MM.1S (cell line): ENCODE results near the gene GMIP.

Experiments
- DNase-seq: peaks from one replicate; pipeline ENCODE4 v3.0.0-alpha.2; 2015
- H2AFZ ChIP-seq: fragments of 300-600 bp; sonication (generic); 2 replicates; pipeline ENCODE4 v1.6.0; 2016; ENCODE audit warnings: antibody characterized with exemption, low read length
- H3F3A ChIP-seq: fragments of 300-600 bp; sonication (generic); 2 replicates; pipeline ENCODE4 v1.6.1; 2016; ENCODE audit warnings: mild to moderate bottlenecking, antibody characterized with exemption, low read length, moderate library complexity, mixed read lengths; ENCODE audit not compliant: insufficient read depth
- H3K27ac ChIP-seq: fragments of 300-600 bp; sonication (generic); 2 replicates; pipeline ENCODE4 v1.5.1; 2016; ENCODE audit warnings: mild to moderate bottlenecking, low read length
- H3K27me3 ChIP-seq: fragments of 300-600 bp; sonication (generic); replicated peaks from 2 replicates; pipeline ENCODE4 v1.6.0; 2016; ENCODE audit warnings: low read length; ENCODE audit not compliant: insufficient read depth
- H3K36me3 ChIP-seq: fragments of 300-600 bp; sonication (generic); replicated peaks from 2 replicates; pipeline ENCODE4 v1.6.1; 2016; ENCODE audit warnings: mild to moderate bottlenecking, low read length, mixed read lengths; ENCODE audit not compliant: insufficient read depth
- H3K4me1 ChIP-seq: fragments of 300-600 bp; sonication (generic); 2 replicates; pipeline ENCODE4 v1.6.1; 2016; ENCODE audit warnings: low read length, mixed read lengths
- H3K4me2 ChIP-seq: fragments of 300-600 bp; sonication (generic); 2 replicates; pipeline ENCODE4 v1.6.0; 2016; ENCODE audit warnings: low read depth, low read length
- H3K4me3 ChIP-seq: fragments of 300-600 bp; sonication (generic); 2 replicates; pipeline ENCODE4 v1.5.1; 2016; ENCODE audit warnings: low read length, mixed read lengths
- H3K79me2 ChIP-seq: fragments of 300-600 bp; sonication (generic); 2 replicates; pipeline ENCODE4 v1.6.1; 2016; ENCODE audit warnings: mixed run types, low read length, mixed read lengths
- H3K9ac ChIP-seq: fragments of 300-600 bp; sonication (generic); 2 replicates; pipeline ENCODE4 v1.6.1; 2016; ENCODE audit warnings: low read length, mixed read lengths
- H3K9me2 ChIP-seq: fragments of 300-600 bp; sonication (generic); replicated peaks from 2 replicates; pipeline ENCODE4 v1.6.1; 2016; ENCODE audit warnings: mild to moderate bottlenecking, low read length, mixed read lengths; ENCODE audit not compliant: insufficient read depth
- H3K9me3 ChIP-seq: fragments of 300-600 bp; sonication (generic); replicated peaks from 2 replicates; pipeline ENCODE4 v1.6.1; 2016; ENCODE audit warnings: mild to moderate bottlenecking, low read length, mixed read lengths; ENCODE audit not compliant: insufficient read depth
- H4K20me1 ChIP-seq: fragments of 300-600 bp; sonication (generic); 2 replicates; pipeline ENCODE4 v1.6.1; 2016; ENCODE audit warnings: mild to moderate bottlenecking, low read length, moderate library complexity, mixed read lengths; ENCODE audit not compliant: insufficient read depth
- EZH2 ChIP-seq: fragments of 300-600 bp; sonication (generic); optimal IDR thresholded peaks from 2 replicates; pipeline ENCODE3; 2017; ENCODE audit warnings: low read depth, mild to moderate bottlenecking, antibody characterized with exemption, low read length, mixed read lengths
- EZH2phosphoT487 ChIP-seq: fragments of 300-600 bp; sonication (generic); IDR thresholded peaks from 2 replicates; pipeline ENCODE4 v1.6.1; 2018; ENCODE audit warnings: antibody characterized with exemption, low read length
- TF ChIP-seq, protein P1 (sequence below): fragments of 300-600 bp; sonication (generic); IDR thresholded peaks from 2 replicates; pipeline ENCODE4 v1.5.1; 2016; ENCODE audit warnings: antibody characterized with exemption, low read length, mixed read lengths

GMIP gene

DNA sequence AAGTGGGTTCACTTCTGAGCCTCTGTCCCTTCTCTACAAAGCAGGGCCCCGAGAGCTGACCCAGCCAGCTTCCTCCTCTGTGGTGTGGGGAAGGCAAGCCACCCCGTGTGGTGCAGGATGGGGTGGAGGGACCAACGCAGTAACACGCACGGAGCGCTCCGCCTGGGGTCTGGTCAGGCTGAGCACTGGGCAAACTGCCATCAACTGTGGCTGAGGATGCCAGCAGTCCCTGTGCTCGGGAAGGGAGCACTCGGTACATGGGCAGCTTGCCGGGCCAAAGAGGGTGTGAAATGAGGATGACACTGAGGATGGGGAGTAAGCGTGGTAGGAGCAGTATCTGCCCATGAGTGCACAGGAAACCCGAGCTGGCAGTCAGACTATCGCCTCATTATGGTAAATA lies 7.6 kb upstream of the GMIP start:
- Histone ChIP-seq H3K4me3 (no peak overlapping the region), H3K36me3 (no peaks in the 10 kb centered on the region; the same call in 1 of the 2 replicates)

DNA sequence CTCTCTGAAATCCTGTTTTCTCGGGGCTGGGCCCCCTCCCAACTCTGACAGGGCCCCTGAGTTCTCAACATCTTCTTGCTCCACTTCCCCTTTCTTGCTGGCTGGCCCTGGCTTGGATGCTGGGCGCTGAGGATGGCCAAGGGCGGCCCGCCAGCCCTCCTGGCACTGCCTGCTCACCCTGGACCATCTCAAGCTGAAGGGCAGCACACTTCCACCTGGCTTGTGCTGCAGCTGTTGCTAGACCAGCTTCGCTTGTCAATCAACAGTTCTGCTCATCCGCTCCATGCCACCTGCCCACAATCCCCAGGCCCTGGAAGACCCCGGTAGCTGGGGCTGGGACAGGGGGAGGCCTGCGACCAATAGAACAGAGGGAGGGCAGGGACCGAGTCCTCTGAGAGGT lies 6.9 kb upstream of the GMIP start:
- DNase-seq = no peak
- Histone ChIP-seq H4K20me1 (no peaks in the 10 kb centered on the region), H3K9me3 (no peaks in the 10 kb centered on the region), H3K9ac (no peak overlapping the region), H3F3A (no peaks in the 10 kb centered on the region), H3K27me3 (no peaks in the 10 kb centered on the region), H3K4me3 (no peak overlapping the region), H2AFZ (no peak overlapping the region), H3K9me2 (no peaks in the 10 kb centered on the region), H3K27ac (no peak overlapping the region), H3K4me2 (no peak overlapping the region), H3K79me2 (no peaks in the 10 kb centered on the region), H3K4me1 (no peaks in the 10 kb centered on the region), H3K36me3 (no peaks in the 10 kb centered on the region; the same call in 1 of the 2 replicates)
- TF ChIP-seq, protein P1, sequence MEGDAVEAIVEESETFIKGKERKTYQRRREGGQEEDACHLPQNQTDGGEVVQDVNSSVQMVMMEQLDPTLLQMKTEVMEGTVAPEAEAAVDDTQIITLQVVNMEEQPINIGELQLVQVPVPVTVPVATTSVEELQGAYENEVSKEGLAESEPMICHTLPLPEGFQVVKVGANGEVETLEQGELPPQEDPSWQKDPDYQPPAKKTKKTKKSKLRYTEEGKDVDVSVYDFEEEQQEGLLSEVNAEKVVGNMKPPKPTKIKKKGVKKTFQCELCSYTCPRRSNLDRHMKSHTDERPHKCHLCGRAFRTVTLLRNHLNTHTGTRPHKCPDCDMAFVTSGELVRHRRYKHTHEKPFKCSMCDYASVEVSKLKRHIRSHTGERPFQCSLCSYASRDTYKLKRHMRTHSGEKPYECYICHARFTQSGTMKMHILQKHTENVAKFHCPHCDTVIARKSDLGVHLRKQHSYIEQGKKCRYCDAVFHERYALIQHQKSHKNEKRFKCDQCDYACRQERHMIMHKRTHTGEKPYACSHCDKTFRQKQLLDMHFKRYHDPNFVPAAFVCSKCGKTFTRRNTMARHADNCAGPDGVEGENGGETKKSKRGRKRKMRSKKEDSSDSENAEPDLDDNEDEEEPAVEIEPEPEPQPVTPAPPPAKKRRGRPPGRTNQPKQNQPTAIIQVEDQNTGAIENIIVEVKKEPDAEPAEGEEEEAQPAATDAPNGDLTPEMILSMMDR = no peak
- TF ChIP-seq EZH2 = no peak
- no peak for TF ChIP-seq EZH2phosphoT487

More for the DNA sequence above, 7.6 kb upstream of the GMIP start:
- no peak overlapping the region for H3K9ac ChIP-seq
- H3F3A ChIP-seq = no peaks in the 10 kb centered on the region
- no peaks in the 10 kb centered on the region for H3K27me3 ChIP-seq
- no peaks in the 10 kb centered on the region for H4K20me1 ChIP-seq
- no peaks in the 10 kb centered on the region for H3K4me1 ChIP-seq
- no peak overlapping the region for H3K27ac ChIP-seq
- TF ChIP-seq EZH2 = no peak
- TF ChIP-seq, protein P1 = no peak
- TF ChIP-seq EZH2phosphoT487 = no peak
- H2AFZ ChIP-seq = no peak overlapping the region
- H3K9me2 ChIP-seq = no peaks in the 10 kb centered on the region
- H3K9me3 ChIP-seq = no peaks in the 10 kb centered on the region
- no peaks in the 10 kb centered on the region for H3K79me2 ChIP-seq
- no peak for DNase-seq
- H3K4me2 ChIP-seq = no peak overlapping the region

DNA sequence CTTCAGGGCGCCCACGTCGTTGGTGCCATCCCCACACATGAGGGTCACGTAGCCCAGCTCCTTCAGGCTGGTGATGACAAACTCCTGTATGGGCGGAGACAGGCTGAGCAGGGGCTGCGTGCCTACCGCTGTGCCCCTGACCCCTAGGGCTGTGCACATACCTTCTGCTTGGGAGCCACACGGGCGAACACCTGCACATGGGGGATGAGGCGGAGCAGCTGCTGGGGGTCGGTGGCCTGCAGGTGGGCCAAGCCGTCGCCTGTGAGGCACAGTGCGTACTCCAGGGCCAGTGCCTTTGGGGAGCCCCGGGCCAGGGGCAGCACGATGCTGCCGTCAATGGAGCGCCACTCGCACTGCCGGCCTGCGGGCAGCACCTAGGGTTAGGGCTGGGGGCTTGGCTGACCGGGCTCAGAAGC lies 6.1 kb upstream of the GMIP start:
- H3K9ac ChIP-seq = no peak overlapping the region
- no peak overlapping the region for H3K4me2 ChIP-seq
- H3K9me3 ChIP-seq = no peaks in the 10 kb centered on the region
- H3K4me3 ChIP-seq = no peak overlapping the region
- DNase-seq = no peak
- H3K9me2 ChIP-seq = no peaks in the 10 kb centered on the region
- peaks cover 3% of the 10 kb centered on the region; the same call in 1 of the 2 replicates for H3F3A ChIP-seq
- H3K79me2 ChIP-seq = no peaks in the 10 kb centered on the region
- no peak overlapping the region for H2AFZ ChIP-seq
- H4K20me1 ChIP-seq = no peaks in the 10 kb centered on the region
- no peaks in the 10 kb centered on the region for H3K27me3 ChIP-seq
- no peaks in the 10 kb centered on the region for H3K4me1 ChIP-seq
- TF ChIP-seq EZH2 = no peak
- no peak overlapping the region for H3K27ac ChIP-seq
- H3K36me3 ChIP-seq = no peaks in the 10 kb centered on the region; the same call in 1 of the 2 replicates

DNA sequence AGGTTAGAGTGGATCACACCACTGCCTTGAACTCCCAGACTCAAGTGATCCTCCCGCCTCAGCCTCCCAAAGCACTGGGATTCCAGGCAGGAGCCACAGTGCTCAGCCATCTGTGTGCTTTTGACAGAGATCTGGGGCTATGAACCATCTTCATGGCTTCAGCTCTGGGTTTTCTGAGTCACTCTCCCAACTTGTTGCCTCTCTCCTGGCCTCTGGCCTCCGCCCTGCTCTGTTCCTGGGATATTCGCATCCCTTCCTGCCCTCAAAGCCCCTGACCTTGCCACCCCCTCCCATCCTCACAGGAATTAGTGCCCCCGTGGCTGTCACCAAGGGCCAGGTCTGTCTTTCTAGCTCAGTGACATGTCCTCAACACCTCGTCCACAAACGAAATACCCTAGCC lies 5.7 kb upstream of the GMIP start:
- H3K36me3 ChIP-seq = no peaks in the 10 kb centered on the region; the same call in 1 of the 2 replicates
- no peaks in the 10 kb centered on the region for H3K4me1 ChIP-seq
- H3K27me3 ChIP-seq = no peaks in the 10 kb centered on the region
- no peak overlapping the region for H2AFZ ChIP-seq
- no peak overlapping the region for H3K9ac ChIP-seq
- H3K9me2 ChIP-seq = no peaks in the 10 kb centered on the region
- H4K20me1 ChIP-seq = no peaks in the 10 kb centered on the region
- no peak overlapping the region for H3K27ac ChIP-seq
- no peak overlapping the region for H3K4me3 ChIP-seq
- no peaks in the 10 kb centered on the region for H3K9me3 ChIP-seq
- no peak for DNase-seq
- H3F3A ChIP-seq = peaks cover 5% of the 10 kb centered on the region
- H3K4me2 ChIP-seq = no peak overlapping the region
- H3K79me2 ChIP-seq = no peaks in the 10 kb centered on the region
- TF ChIP-seq, protein P1 = no peak
- TF ChIP-seq EZH2 (no peak), EZH2phosphoT487 (no peak)
